Kidney (tissue), 14 donors: ENCODE data around the gene SLC35B4. TPM values are rescaled to one million over a fixed set of nuclear protein-coding genes. Genes with fewer than 3 reads are reported as not detected.

ENCODE experiments used
- DNase-seq, 5 donors: peaks; one replicate each; pipeline ENCODE4 v3.0.0-alpha.2; 2013 to 2020
- FAIRE-seq: peaks from 2 replicates; lab custom pipeline; 2012; peaks lifted over from hg19 to GRCh38; lab: Jason Lieb, UNC
- H3K27ac ChIP-seq, 2 donors: one replicate each; pipeline ENCODE4 v1.7.0; 2013; ENCODE audit warnings: low read depth in 2 of 2, low read length in 2 of 2, inconsistent platforms in 1 of 2
- H3K27me3 ChIP-seq: one replicate; pipeline ENCODE4 v1.7.1; 2013; ENCODE audit warnings: low read length, inconsistent platforms; ENCODE audit not compliant: control insufficient read depth, insufficient read depth
- H3K36me3 ChIP-seq, 3 donors: one replicate each; pipeline versions ENCODE4 v1.7.0 to v1.7.1; 2013; ENCODE audit warnings: low read length in 3 of 3, control low read depth in 1 of 3, inconsistent platforms in 1 of 3; ENCODE audit not compliant: insufficient read depth in 3 of 3, control insufficient read depth in 2 of 3
- H3K4me1 ChIP-seq, 3 donors: one replicate each; pipeline versions ENCODE4 v1.7.0 to v1.7.1; 2013; ENCODE audit warnings: low read length in 3 of 3, inconsistent platforms in 1 of 3, low read depth in 1 of 3; ENCODE audit not compliant: control insufficient read depth in 2 of 3, insufficient read depth in 2 of 3
- H3K4me3 ChIP-seq, 3 donors: one replicate each; pipeline versions ENCODE4 v1.7.0 to v1.8.1; 2013; ENCODE audit warnings: low read length in 3 of 3, control low read depth in 1 of 3, inconsistent platforms in 1 of 3
- H3K9ac ChIP-seq, 3 donors: one replicate each; pipeline versions ENCODE4 v1.7.0 to v1.7.1; 2013; ENCODE audit warnings: low read length in 3 of 3, control low read depth in 1 of 3, inconsistent platforms in 1 of 3
- H3K9me3 ChIP-seq, 3 donors: one replicate each; pipeline versions ENCODE4 v1.7.0 to v1.7.1; 2013; ENCODE audit warnings: low read length in 3 of 3, control low read depth in 1 of 3, inconsistent platforms in 1 of 3; ENCODE audit not compliant: control insufficient read depth in 2 of 3, insufficient read depth in 1 of 3
- intact Hi-C: fragments of 100-400 bp; cut with DNase I; formaldehyde crosslinking; loops from one replicate; pipeline ENCODE4 v1.11.1; 2022
- polyA plus RNA-seq: library from polyadenylated mRNA; stranded (reverse); fragments of 350-450 nt; fragmentation: Illumina TruSeq; extraction: RNeasy Lipid Tissue Mini Kit (QIAGEN cat#74804); gene quantifications from one replicate; pipeline ENCODE4 v1.2.3, GENCODE V29; 2014; ENCODE audit warnings: low read depth, low replicate concordance; ENCODE audit not compliant: insufficient read depth
- total RNA-seq: library from RNA; stranded (reverse); fragmentation: NEBNext Ultra II Directional; extraction: Animal tissue kit (Norgen Biotek cat#: 25700); gene quantifications from one replicate; pipeline ENCODE4 v1.2.1, GENCODE V29; 2021
- TF ChIP-seq, protein P1 (sequence below): IDR thresholded peaks from 3 replicates; pipeline ENCODE4 v1.5.1; 2012; ENCODE audit warnings: mild to moderate bottlenecking, moderate library complexity, borderline replicate concordance; ENCODE audit not compliant: insufficient read depth; ENCODE audit errors: extremely low read depth
- donor health status: control.
- donor health status: control.
- donor health status: control.
- donor health status: control.
- donor health status: control.
- donor health status: DM: yes; HTN: yes; CAD: no.
- donor health status: Normal renal cell carcinoma (clear cell type).

SLC35B4 gene
- total and polyA plus RNA-seq, 2 donors from 2014 or later, result 12.9 to 19.6 TPM

DNA sequence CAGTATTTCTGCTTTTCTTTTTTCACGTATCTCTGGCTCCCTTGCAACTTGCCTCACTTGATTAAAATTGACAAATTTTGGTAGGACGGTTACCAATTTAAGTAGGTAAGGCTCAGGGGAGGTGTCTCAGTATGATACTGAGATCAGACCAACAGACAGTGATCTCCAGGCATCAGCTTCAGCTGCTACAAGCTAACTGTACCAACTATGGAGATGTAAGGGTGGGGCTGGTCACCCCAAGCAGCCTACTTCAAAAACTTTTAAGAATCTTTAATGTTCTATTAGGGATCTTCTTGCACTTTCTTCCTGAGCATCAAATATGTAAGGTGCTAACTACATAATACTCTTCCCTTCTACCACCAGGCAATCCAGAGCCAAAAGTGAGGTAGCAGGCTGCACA lies 26.9 kb downstream of the SLC35B4 start:
- Histone ChIP-seq H3K36me3 (peaks cover 2 to 11% (median 8%) of the 10 kb centered on the region in 3 donors), H3K27ac (no peak overlapping the region)
- FAIRE-seq, result no peak

DNA sequence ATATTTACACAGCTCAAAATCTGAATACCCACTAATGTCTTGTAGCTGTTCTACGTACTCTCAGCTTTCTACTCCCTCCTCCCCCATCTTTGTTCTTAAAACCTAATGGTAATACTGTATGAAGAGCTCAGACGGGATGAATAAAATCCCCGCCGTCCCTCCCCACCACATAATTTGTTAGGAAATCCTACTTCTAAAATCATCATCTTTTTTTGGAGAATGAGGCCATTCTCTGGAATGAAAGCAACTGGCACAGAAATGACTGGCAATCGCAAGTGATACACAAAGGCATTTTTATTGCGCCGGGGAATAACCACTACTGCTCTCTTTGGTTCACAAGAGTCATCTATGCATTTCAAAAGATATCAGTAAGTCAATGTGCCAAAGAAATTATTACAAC lies 27.3 kb downstream of the SLC35B4 start:
- H3K4me1 ChIP-seq, result no peaks in the 10 kb centered on the region
- intact Hi-C loops, result no loop called here
- H3K27ac ChIP-seq, result no peak overlapping the region
- FAIRE-seq (no peak), DNase-seq (peak in 1 of 5 donors; percentile 2)
- peaks cover 2 to 6% (median 4%) of the 10 kb centered on the region in 3 donors for H3K36me3 ChIP-seq
- TF ChIP-seq, protein P1, sequence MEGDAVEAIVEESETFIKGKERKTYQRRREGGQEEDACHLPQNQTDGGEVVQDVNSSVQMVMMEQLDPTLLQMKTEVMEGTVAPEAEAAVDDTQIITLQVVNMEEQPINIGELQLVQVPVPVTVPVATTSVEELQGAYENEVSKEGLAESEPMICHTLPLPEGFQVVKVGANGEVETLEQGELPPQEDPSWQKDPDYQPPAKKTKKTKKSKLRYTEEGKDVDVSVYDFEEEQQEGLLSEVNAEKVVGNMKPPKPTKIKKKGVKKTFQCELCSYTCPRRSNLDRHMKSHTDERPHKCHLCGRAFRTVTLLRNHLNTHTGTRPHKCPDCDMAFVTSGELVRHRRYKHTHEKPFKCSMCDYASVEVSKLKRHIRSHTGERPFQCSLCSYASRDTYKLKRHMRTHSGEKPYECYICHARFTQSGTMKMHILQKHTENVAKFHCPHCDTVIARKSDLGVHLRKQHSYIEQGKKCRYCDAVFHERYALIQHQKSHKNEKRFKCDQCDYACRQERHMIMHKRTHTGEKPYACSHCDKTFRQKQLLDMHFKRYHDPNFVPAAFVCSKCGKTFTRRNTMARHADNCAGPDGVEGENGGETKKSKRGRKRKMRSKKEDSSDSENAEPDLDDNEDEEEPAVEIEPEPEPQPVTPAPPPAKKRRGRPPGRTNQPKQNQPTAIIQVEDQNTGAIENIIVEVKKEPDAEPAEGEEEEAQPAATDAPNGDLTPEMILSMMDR, result no peak
- no peak overlapping the region for H3K9ac ChIP-seq
- no peaks in the 10 kb centered on the region for H3K27me3 ChIP-seq
- H3K9me3 ChIP-seq, result no peaks in the 10 kb centered on the region
- H3K4me3 ChIP-seq, result no peak overlapping the region

More for the DNA sequence above, 26.9 kb downstream of the SLC35B4 start:
- Histone ChIP-seq H3K4me3 (no peak overlapping the region), H3K27me3 (no peaks in the 10 kb centered on the region), H3K9me3 (no peaks in the 10 kb centered on the region), H3K4me1 (no peaks in the 10 kb centered on the region), H3K9ac (no peak overlapping the region)
- intact Hi-C loops, result no loop called here
- no peak for DNase-seq
- TF ChIP-seq, protein P1, result no peak

DNA sequence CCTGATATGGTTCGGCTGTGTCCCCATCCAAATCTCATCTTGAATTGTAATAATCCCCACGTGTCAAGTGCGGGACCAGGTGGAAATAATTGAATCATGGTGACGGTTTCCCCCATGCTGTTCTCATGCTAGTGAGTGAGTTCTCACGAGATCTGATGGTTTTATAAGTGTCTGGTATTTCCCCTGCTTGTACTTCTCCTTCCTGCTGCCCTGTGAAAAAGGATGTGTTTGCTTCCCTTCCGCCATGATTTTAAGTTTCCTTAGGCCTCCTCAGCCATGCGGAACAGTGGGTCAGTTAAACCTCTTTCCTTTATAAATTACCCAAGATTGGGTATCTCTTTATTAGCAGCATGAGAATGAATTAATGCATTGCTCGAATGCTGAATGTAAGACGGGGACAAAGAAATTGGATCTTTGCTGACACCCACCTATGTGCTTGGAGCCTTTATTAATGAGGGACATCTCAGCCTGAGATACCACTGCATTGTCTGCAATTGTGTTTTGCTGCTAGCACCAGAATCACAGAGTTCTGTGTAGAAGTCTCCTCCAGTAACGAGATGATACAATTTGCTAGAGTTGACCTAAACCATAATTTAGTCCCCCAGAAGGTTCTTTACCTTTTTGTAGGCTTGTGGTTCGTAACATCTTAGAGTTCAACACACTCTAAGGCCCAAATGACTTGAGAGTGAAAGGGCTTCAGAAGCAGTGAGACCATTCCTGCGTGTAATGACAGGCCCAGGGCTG lies 28.6 kb downstream of the SLC35B4 start:
- no peak for DNase-seq
- TF ChIP-seq, protein P1, result no peak
- no peaks in the 10 kb centered on the region for H3K27me3 ChIP-seq
- FAIRE-seq, result no peak
- H3K4me3 ChIP-seq, result no peak overlapping the region
- H3K36me3 ChIP-seq, result no peaks in the 10 kb centered on the region
- no peak overlapping the region for H3K27ac ChIP-seq
- H3K4me1 ChIP-seq, result no peaks in the 10 kb centered on the region
- intact Hi-C loops, result no loop called here
- H3K9ac ChIP-seq, result no peak overlapping the region
- no peaks in the 10 kb centered on the region for H3K9me3 ChIP-seq
